ENCODE measurements around the gene PP2D1. TPM values are rescaled to one million over a fixed set of nuclear protein-coding genes. Genes with fewer than 3 reads are reported as not detected.
A peak's percentile ranks its signal among the peaks of the same experiment; 100 is the strongest.

PP2D1 gene
- total and polyA plus RNA-seq, 9 of the 15 experiments (the other 6 are each of a cell fraction or from before 2014, with no cell fraction given), result 0.07 to 0.10 TPM; not detected in 7

DNA sequence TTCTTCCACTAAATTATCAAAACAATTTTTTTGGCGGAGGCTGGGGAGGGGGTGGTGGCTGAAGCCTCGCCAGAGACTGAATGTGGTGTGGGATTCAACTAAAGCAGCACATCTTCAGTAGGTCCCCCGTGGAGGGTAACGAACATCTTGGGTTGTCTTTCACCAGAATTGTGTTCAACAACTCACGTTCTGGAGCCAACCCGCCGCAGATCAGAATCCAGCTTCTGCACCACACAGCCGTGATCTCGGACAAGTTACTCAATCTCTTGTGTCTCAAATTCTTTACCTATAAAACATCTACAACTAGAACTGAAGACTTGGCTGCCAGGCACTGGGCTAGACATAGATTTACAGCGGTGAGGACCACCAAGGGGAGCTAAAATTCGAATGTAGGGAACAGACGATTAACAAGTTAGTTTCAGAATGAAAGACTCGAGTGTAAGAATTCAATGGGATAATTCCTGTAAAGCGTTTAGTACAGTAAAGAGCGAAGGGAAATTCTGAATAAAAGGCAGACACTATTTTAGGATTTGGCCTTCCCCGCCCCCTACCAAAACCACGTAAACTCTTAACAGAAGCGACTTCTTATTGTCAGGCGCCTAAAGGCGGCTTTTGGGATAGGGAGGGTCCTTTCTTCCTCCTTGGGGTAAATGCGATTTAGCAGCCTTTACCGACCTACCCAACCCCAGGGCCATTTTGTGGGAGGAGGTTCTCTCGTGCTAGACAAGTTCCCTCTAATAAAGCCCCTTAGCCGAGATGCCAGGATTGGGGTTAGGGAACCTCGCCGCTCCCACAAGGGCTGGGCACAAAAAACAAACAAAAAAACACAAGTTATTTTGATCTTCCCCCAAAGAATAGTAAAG, 65.9 kb downstream of the PP2D1 start (continued):
- TF ChIP-seq, protein P1, sequence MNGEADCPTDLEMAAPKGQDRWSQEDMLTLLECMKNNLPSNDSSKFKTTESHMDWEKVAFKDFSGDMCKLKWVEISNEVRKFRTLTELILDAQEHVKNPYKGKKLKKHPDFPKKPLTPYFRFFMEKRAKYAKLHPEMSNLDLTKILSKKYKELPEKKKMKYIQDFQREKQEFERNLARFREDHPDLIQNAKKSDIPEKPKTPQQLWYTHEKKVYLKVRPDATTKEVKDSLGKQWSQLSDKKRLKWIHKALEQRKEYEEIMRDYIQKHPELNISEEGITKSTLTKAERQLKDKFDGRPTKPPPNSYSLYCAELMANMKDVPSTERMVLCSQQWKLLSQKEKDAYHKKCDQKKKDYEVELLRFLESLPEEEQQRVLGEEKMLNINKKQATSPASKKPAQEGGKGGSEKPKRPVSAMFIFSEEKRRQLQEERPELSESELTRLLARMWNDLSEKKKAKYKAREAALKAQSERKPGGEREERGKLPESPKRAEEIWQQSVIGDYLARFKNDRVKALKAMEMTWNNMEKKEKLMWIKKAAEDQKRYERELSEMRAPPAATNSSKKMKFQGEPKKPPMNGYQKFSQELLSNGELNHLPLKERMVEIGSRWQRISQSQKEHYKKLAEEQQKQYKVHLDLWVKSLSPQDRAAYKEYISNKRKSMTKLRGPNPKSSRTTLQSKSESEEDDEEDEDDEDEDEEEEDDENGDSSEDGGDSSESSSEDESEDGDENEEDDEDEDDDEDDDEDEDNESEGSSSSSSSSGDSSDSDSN (IDR thresholded peaks at IDR 0.05; ENCODE audit: borderline replicate concordance in 1 of 2, low read depth in 2 of 2, low read length in 2 of 2), result 0 out of 4 replicates have a peak, but pooled peaks of 1 of the 2 experiments have one; percentile 18
- TF ChIP-seq, protein P2, sequence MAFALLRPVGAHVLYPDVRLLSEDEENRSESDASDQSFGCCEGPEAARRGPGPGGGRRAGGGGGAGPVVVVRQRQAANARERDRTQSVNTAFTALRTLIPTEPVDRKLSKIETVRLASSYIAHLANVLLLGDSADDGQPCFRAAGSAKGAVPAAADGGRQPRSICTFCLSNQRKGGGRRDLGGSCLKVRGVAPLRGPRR (CRISPR knock-in tag; IDR thresholded peaks at IDR 0.05), result 0 out of 2 replicates have a peak, but pooled peaks have one; percentile 31
- TF ChIP-seq, protein P3, sequence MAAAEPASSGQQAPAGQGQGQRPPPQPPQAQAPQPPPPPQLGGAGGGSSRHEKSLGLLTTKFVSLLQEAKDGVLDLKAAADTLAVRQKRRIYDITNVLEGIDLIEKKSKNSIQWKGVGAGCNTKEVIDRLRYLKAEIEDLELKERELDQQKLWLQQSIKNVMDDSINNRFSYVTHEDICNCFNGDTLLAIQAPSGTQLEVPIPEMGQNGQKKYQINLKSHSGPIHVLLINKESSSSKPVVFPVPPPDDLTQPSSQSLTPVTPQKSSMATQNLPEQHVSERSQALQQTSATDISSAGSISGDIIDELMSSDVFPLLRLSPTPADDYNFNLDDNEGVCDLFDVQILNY (CRISPR knock-in tag; IDR thresholded peaks at IDR 0.05), result no peak
- TF ChIP-seq TAL1 (IDR thresholded peaks at IDR 0.05), result no peak
- TF ChIP-seq, protein P4, sequence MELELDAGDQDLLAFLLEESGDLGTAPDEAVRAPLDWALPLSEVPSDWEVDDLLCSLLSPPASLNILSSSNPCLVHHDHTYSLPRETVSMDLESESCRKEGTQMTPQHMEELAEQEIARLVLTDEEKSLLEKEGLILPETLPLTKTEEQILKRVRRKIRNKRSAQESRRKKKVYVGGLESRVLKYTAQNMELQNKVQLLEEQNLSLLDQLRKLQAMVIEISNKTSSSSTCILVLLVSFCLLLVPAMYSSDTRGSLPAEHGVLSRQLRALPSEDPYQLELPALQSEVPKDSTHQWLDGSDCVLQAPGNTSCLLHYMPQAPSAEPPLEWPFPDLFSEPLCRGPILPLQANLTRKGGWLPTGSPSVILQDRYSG (tag; conservative IDR thresholded peaks at IDR 0.05; ENCODE audit: low read depth), result no peak
- 0 out of 2 replicates have a peak, but pooled peaks have one; percentile 42 for TF ChIP-seq ZNF707 (CRISPR knock-in tag; conservative IDR thresholded peaks at IDR 0.05)
- TF ChIP-seq TCFL5 (CRISPR knock-in tag; conservative IDR thresholded peaks at IDR 0.05), result peak; percentile 58; the same call in 1 of the 2 replicates
- TF ChIP-seq, protein P5, sequence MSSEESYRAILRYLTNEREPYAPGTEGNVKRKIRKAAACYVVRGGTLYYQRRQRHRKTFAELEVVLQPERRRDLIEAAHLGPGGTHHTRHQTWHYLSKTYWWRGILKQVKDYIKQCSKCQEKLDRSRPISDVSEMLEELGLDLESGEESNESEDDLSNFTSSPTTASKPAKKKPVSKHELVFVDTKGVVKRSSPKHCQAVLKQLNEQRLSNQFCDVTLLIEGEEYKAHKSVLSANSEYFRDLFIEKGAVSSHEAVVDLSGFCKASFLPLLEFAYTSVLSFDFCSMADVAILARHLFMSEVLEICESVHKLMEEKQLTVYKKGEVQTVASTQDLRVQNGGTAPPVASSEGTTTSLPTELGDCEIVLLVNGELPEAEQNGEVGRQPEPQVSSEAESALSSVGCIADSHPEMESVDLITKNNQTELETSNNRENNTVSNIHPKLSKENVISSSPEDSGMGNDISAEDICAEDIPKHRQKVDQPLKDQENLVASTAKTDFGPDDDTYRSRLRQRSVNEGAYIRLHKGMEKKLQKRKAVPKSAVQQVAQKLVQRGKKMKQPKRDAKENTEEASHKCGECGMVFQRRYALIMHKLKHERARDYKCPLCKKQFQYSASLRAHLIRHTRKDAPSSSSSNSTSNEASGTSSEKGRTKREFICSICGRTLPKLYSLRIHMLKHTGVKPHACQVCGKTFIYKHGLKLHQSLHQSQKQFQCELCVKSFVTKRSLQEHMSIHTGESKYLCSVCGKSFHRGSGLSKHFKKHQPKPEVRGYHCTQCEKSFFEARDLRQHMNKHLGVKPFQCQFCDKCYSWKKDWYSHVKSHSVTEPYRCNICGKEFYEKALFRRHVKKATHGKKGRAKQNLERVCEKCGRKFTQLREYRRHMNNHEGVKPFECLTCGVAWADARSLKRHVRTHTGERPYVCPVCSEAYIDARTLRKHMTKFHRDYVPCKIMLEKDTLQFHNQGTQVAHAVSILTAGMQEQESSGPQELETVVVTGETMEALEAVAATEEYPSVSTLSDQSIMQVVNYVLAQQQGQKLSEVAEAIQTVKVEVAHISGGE (CRISPR knock-in tag; IDR thresholded peaks at IDR 0.05), result no peak
- peak; percentile 61 for TF ChIP-seq HDAC3 (IDR thresholded peaks at IDR 0.05; ENCODE audit: borderline replicate concordance, partially characterized antibody)
- TF ChIP-seq, protein P6, sequence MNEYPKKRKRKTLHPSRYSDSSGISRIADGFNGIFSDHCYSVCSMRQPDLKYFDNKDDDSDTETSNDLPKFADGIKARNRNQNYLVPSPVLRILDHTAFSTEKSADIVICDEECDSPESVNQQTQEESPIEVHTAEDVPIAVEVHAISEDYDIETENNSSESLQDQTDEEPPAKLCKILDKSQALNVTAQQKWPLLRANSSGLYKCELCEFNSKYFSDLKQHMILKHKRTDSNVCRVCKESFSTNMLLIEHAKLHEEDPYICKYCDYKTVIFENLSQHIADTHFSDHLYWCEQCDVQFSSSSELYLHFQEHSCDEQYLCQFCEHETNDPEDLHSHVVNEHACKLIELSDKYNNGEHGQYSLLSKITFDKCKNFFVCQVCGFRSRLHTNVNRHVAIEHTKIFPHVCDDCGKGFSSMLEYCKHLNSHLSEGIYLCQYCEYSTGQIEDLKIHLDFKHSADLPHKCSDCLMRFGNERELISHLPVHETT (CRISPR knock-in tag; conservative IDR thresholded peaks at IDR 0.05 in 1 of 2, IDR thresholded peaks at IDR 0.05 in 1 of 2), result no peak
- no peak for TF ChIP-seq HSF4 (CRISPR knock-in tag; IDR thresholded peaks at IDR 0.05; ENCODE audit: borderline replicate concordance)

All from K562 (cell line).